Brain microvascular endothelial cell (primary cell): Measurements from ENCODE around the gene CHD1.

Experiments
- DNase-seq: peaks from one replicate; pipeline ENCODE4 v3.0.0-alpha.2; 2020
- H3K27ac ChIP-seq: fragments of 250-450 bp; sonication (Bioruptor Pico); 2 replicates; pipeline ENCODE4 v1.5.1; 2020; ENCODE audit warnings: mild to moderate bottlenecking, moderate library complexity
- H3K27me3 ChIP-seq: fragments of 250-450 bp; sonication (Bioruptor Pico); replicated peaks from 2 replicates; pipeline ENCODE4 v1.5.1; 2020; ENCODE audit warnings: mild to moderate bottlenecking
- H3K36me3 ChIP-seq: fragments of 250-450 bp; sonication (Bioruptor Pico); replicated peaks from 2 replicates; pipeline ENCODE4 v1.5.1; 2020; ENCODE audit warnings: mild to moderate bottlenecking
- H3K4me3 ChIP-seq: 2 replicates; pipeline ENCODE4 v1.5.1; 2011; ENCODE audit warnings: low read depth, mild to moderate bottlenecking, control low read depth, low read length, moderate library complexity
- CTCF ChIP-seq: IDR thresholded peaks from 2 replicates; pipeline ENCODE4 v1.5.1; 2011; ENCODE audit warnings: low read depth, mild to moderate bottlenecking, moderate library complexity, low read length, control low read depth, inconsistent platforms; ENCODE audit errors: missing control alignments
- in situ Hi-C: cut with HindIII; loops from 2 replicates; pipeline ENCODE4 v1.10.0; 2017; ENCODE audit warnings: low sequenced_read_pairs, low pct_ligation_motif_present

Gene CHD1

DNA sequence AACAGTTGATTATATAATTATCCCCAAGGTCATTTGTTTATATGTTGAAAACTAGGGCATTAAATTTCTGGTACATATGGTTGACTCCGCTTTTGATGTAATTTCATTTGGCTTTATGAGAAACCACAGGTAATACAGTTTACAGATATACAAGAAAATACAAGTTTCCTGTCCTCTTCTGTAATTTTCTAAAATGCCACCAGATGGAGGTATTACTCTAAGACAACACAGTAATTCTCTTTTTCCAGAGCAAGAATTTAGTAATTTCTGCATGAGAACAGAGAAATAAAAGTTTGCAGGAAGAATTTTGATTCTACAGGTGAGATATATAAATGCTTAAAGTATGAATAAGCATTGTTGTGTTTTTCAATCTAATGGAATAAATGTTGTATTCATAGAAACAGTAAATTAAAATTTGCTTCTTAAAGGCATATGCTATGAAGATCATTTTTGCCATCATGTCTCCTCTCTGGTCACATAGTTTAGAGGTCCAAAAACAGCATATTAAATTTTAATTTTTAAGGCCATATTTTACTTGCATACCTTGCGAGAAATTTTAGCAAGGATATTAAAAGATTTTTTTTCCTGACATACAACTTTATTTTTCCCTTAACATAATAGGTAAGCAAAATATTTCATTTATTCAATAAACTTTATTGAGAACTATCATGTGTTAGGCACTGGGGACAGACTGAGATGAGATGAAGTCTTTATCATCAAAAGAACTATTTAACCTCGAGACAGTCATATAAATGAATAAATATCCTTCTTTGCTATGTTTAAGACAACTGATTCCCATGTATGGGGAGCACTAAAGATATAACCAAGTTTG, 22.7 kb downstream of the CHD1 start:
- no peak for DNase-seq
- no peaks in the 10 kb centered on the region for H3K27me3 ChIP-seq
- in situ Hi-C loops = no loop called here

DNA sequence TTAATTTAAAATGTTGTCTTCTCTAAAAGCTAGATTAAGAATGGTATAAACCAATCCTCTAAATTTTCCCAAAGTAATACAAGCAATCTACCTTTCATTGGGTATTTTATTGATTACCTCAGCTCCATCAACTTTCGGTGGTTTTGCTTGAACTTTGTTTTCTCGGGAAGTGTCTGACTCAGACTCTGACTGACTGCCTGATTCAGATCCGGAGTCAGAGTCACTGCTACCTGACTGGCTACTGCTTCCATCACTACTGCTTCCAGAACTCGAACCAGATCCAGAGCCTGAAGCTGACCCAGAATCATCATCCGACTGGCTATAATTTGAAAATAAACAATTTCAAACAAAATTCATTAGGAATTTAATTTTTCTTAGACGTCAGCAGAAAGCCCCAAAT, 24.0 kb downstream of the CHD1 start:
- in situ Hi-C loops = no loop called here
- peaks cover 8% of the 10 kb centered on the region for H3K36me3 ChIP-seq
- DNase-seq = peak; percentile 76
- no peak overlapping the region for H3K27ac ChIP-seq
- no peak overlapping the region for H3K4me3 ChIP-seq
- H3K27me3 ChIP-seq = no peaks in the 10 kb centered on the region
- no peak for TF ChIP-seq CTCF

More for the DNA sequence above, 22.7 kb downstream of the CHD1 start:
- no peaks in the 10 kb centered on the region for H3K36me3 ChIP-seq
- peak; percentile 33 for TF ChIP-seq CTCF
- no peak overlapping the region for H3K27ac ChIP-seq
- H3K4me3 ChIP-seq = no peak overlapping the region

- in situ Hi-C loops = no loop called here
- peak overlapping the region; percentile 17 for H3K27ac ChIP-seq
- DNase-seq = no peak
- no peak for TF ChIP-seq CTCF
- H3K27me3 ChIP-seq = no peaks in the 10 kb centered on the region
- H3K4me3 ChIP-seq = no peak overlapping the region
- peaks cover 20% of the 10 kb centered on the region for H3K36me3 ChIP-seq
Observed at GRCh38 chr5:98902733-98903132, 26.1 kb downstream of the CHD1 start.

- no peak overlapping the region for H3K4me3 ChIP-seq
- no peak for TF ChIP-seq CTCF
- in situ Hi-C loops = no loop called here
- H3K27ac ChIP-seq = no peak overlapping the region
- peaks cover 29% of the 10 kb centered on the region for H3K36me3 ChIP-seq
- no peaks in the 10 kb centered on the region for H3K27me3 ChIP-seq
- DNase-seq = no peak
Observed at GRCh38 chr5:98899456-98899855, 29.4 kb downstream of the CHD1 start.

DNA sequence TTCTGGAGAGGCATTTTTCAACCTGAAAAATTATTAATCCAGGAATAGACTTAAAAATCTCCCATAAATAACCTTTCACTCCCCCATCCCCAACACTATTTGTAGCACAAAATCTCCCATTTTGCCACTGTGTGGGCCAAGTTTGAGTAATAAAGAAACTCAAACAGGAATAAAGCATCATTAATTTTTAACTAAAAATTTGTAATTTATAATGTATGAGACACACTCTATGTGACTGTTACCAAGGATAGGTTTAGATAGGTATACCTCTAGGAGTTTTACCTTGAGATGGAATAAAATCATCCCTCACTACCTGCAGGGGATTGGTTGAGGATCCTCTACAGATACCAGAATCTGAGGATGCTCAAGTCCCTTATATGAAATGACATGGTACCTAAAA, 30.1 kb downstream of the CHD1 start:
- DNase-seq = no peak
- Histone ChIP-seq H3K27ac (no peak overlapping the region), H3K4me3 (no peak overlapping the region), H3K27me3 (no peaks in the 10 kb centered on the region), H3K36me3 (peaks cover 34% of the 10 kb centered on the region)
- TF ChIP-seq CTCF = no peak
- in situ Hi-C loops = no loop called here

- Histone ChIP-seq H3K27ac (no peak overlapping the region), H3K4me3 (no peak overlapping the region), H3K36me3 (peaks cover 23% of the 10 kb centered on the region), H3K27me3 (no peaks in the 10 kb centered on the region)
- no peak for DNase-seq
- in situ Hi-C loops = no loop called here
- TF ChIP-seq CTCF = no peak
Observed at GRCh38 chr5:98891591-98891990, 37.2 kb downstream of the CHD1 start.
